ENCODE data around the gene TBC1D22A.
A peak's percentile ranks its signal among the peaks of the same experiment; 100 is the strongest.

The TBC1D22A gene

DNA sequence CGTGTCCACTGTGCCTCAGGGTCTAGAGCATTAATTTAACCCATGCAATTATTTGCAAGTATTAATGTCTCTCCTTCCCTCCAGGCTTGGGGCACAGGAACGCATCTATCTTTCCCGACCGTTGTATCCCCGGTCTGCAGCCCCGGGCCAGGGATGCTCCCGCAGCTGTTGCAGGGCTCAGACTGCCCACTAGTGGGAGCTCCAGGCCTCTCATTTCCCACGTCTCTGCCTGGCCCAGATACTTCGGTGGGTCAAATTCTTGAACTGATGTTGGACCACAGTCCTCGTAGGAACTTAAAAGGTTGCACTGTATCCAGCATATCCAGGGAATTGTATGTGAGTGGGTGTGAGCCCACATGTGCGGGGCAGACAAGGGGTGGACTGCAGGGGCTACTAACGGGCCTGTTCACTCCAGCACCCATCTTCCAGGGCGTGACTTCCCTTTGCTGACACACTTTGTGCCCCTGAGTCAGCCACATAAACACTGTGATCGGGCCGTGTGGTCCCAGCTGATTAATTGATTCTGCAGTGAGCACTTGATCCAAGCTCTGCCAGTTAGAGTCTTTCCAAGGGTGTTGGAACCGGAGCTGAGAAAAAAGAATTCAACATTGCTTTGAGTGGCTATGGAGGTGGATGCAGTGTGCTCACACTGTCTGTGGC, 451.3 kb downstream of the TBC1D22A start:
- peak; percentile 26 to 29 for DNase-seq (ENCODE audit: low read depth in 2 of 2)

DNA sequence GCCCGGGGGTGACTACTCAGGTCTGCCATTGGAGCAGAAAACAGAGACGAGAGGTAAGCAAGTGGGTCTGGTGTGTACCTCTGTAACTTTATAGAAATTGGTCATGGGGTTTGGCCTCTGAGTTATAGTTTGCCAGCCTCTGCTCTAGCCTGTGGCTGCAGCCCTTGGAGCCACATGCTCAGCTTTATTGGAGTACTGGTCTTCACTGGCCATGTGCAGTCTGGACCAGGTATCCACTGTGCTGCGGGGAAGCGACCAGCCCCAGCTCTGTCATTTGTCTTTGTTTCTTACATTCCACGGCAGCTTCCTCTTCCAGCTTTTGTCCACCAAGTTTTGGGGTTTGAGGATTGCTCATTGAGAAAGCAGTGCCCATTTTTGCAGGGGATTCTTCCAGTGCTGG, 453.4 kb downstream of the TBC1D22A start:
- DNase-seq (ENCODE audit: low read depth in 2 of 2) = no peak

DNA sequence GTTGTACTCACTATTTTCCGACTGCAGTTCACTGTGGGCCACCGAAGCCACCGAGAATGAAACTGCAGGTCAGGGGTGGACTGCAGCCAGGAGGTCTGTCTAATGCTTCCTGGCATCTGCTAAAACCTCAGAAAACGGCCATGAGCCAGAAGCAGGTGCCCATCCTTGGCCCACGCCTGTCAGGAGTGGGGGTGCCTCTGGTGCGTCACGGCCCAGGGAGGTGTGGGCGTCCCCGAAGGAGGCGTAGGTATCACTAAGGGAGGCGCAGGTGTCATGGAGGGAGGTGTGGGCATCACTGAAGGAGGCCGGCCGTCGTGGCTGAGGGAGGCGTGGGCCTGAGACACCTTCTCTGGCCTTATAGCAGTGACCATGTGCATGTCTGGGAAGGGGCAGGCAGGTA, 456.2 kb downstream of the TBC1D22A start:
- DNase-seq (ENCODE audit: low read depth in 2 of 2) = no peak

DNA sequence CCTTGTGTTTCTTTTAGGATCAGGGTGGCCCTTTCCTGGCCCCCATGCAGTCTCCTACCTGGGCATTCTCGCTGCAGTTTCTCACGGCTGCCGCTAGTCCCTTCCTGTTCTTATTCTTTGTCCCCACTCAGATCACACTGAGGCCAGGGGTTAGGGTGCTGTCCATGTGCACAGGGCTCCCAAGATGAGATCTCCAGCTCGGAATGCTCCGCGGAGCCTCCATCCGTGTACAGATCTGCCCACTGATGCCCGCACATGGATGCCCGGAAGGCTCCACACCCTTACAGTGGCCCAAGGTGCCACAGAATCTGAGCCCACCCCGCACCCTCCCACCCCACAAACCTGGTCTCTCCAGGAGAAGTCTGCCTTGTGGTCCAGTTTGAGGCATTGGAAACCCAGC, 457.3 kb downstream of the TBC1D22A start:
- no peak for DNase-seq (ENCODE audit: low read depth in 2 of 2)

DNA sequence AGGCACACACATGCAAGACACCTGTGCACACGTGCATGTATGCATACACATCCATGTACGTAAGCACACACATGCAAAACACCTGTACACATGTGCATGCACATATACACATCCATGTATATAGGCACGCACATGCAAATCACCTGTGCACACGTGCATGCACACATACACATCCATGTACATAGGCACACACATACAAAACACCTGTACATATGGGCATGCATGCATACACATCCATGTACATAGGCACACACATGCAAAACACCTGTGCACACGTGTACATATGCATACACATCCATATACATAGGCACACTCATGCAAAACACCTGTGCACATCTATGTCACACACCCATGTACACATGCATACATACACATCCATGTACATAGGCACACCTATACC, 458.3 kb downstream of the TBC1D22A start:
- no peak for DNase-seq (ENCODE audit: low read depth in 2 of 2)

DNA sequence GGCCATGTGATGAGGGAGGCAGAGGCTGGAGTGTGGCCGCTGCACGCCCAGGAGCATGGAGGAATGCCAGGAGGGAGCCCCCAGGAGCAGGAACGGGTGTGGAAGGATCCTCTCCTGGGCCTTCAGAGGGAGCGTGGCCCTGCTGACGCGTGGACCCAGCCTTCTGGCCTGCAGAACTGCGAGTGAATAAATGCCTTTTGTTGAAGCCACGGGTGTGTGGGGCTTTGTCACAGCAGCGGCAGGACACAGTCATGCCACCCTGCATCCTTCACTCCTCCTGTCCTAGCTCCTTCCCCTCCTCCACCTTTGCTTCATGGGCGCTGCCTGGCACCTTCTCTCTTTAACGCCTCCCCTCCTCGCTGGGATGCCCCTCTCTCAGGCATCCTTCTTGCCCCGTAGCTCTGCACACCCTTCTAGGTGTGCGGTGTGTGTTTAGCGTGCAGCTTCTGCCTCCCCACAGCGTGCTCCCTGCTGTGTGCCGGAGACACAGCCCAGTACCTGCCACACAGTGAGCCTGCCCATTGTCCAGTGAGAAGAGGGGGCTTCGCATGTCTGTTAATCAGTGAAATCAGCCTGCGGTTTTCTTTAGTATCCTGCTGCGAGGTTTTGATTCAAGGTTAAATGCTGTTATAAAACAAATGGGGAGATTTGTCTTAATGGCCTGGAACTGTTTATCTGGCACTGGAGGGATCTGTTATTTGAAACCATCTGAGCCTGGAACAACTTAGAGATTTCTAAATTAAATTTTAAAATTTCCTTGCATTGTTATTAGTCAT, 459.6 kb downstream of the TBC1D22A start:
- no peak for DNase-seq (ENCODE audit: low read depth in 2 of 2)

Measured in stimulated activated CD8-positive, alpha-beta memory T cell treated with anti-CD3 and anti-CD28 coated beads, Interleukin-15, amount 100 ng/mL, for 48 hours (primary cell).